Hematopoietic multipotent progenitor cell (in vitro differentiated cells): ENCODE data around the gene SPRR2B. TPM values are rescaled to one million over a fixed set of nuclear protein-coding genes. Genes with fewer than 3 reads are reported as not detected.
"Not testable (repeated sequence)": the region's sequence is repeated elsewhere in the genome, so short reads cannot be mapped to it uniquely, and the experiment has no call there.

Source experiments
- DNase-seq, 3 donors: peaks; one replicate each; pipeline ENCODE4 v3.0.0-alpha.2; 2011 to 2015; ENCODE audit warnings: low read depth in 2 of 3, low spot score in 2 of 3
- small RNA-seq: library from RNA; depleted of rRNA; stranded (forward); fragments of <200 nt; gene quantifications from one replicate; pipeline ENCODE3, GENCODE V24; 2012
- total RNA-seq: library from RNA; depleted of rRNA; stranded (reverse); fragments of >200 nt; gene quantifications from one replicate; pipeline ENCODE4 v1.2.3, GENCODE V29; 2012

SPRR2B gene
- total RNA-seq, 1 donor, result not detected

GRCh38 chr1:153035211-153035610 is 36.2 kb downstream of the SPRR2B start:
- DNase-seq, result no peak

- DNase-seq, result no peak
Measured at GRCh38 chr1:153032677-153033308, 38.6 kb downstream of the SPRR2B start.

- no peak for DNase-seq
Measured at GRCh38 chr1:153032073-153032472, 39.3 kb downstream of the SPRR2B start.

- no peak for DNase-seq
Measured at GRCh38 chr1:153030895-153031294, 40.5 kb downstream of the SPRR2B start, which contains the start of gene SPRR1B. Gene SPRR1B (plus strand): TSS chr1:153031203. CDS start chr1:153032346, 1,143 bp downstream.

GRCh38 chr1:153028766-153029165 is 42.6 kb downstream of the SPRR2B start:
- no peak for DNase-seq

GRCh38 chr1:153025797-153026196 is 45.6 kb downstream of the SPRR2B start:
- DNase-seq, result no peak

- no peak for DNase-seq
Measured at GRCh38 chr1:153024413-153024812, 47.0 kb downstream of the SPRR2B start.

- DNase-seq, result no peak
Measured at GRCh38 chr1:153023109-153023508, 48.3 kb downstream of the SPRR2B start.

GRCh38 chr1:153022340-153022739 is 49.1 kb downstream of the SPRR2B start:
- DNase-seq, result peak in 1 of 3 donors; percentile 23

- DNase-seq, result not testable (repeated sequence)
Measured at GRCh38 chr1:153021829-153022228, 49.6 kb downstream of the SPRR2B start.

Small RNA genes within 50 kb of the gene (small RNA-seq; reads per million reads assigned to genes)
- not detected for gene AL356867.1

Other genes with a start within 250 kb of the SPRR2B start
- gene LCE1A, start 244.1 kb downstream of the SPRR2B start, total RNA-seq, result not detected
- gene LCE6A, start 228.8 kb downstream of the SPRR2B start, total RNA-seq, result not detected
- not detected for gene LCE7A, start 211.6 kb downstream of the SPRR2B start, total RNA-seq
- not detected for gene SMCP, start 193.3 kb downstream of the SPRR2B start, total RNA-seq
- gene IVL, start 163.1 kb downstream of the SPRR2B start, total RNA-seq, result not detected
- gene SPRR5, start 124.4 kb downstream of the SPRR2B start, total RNA-seq, result not detected
- gene SPRR4, start 101.0 kb downstream of the SPRR2B start, total RNA-seq, result not detected
- gene SPRR1A, start 87.5 kb downstream of the SPRR2B start, total RNA-seq, result not detected
- gene SPRR3, start 69.9 kb downstream of the SPRR2B start, total RNA-seq, result not detected
- not detected for gene SPRR1B, start 40.4 kb downstream of the SPRR2B start, total RNA-seq
- not detected for gene SPRR2D, start 30.5 kb downstream of the SPRR2B start, total RNA-seq
- gene SPRR2A, start 14.1 kb downstream of the SPRR2B start, total RNA-seq, result not detected
- not detected for gene SPRR2E, start 22.9 kb upstream of the SPRR2B start, total RNA-seq
- not detected for gene SPRR2F, start 41.9 kb upstream of the SPRR2B start, total RNA-seq
- gene SPRR2G, start 79.3 kb upstream of the SPRR2B start, total RNA-seq, result not detected
- gene LELP1, start 131.8 kb upstream of the SPRR2B start, total RNA-seq, result not detected
- not detected for gene PRR9, start 146.0 kb upstream of the SPRR2B start, total RNA-seq
- gene LORICRIN, start 188.1 kb upstream of the SPRR2B start, total RNA-seq, result not detected
- gene PGLYRP3, start 241.3 kb upstream of the SPRR2B start, total RNA-seq, result not detected